ENCODE measurements around the gene DNMT3A.

- TF ChIP-seq POLR2AphosphoS5 (IDR thresholded peaks at IDR 0.05; ENCODE audit: low read depth, low read length), result no peak
- TF ChIP-seq POLR2A (IDR thresholded peaks at IDR 0.05; ENCODE audit: low read depth, low read length), result no peak
- TF ChIP-seq TAF1 (IDR thresholded peaks at IDR 0.05; ENCODE audit: low read depth, low read length), result no peak
- TF ChIP-seq SPI1 (IDR thresholded peaks at IDR 0.05; ENCODE audit: low read depth, low read length), result no peak
- no peak for TF ChIP-seq PAX5 (IDR thresholded peaks at IDR 0.05; ENCODE audit: insufficient read depth, low read length, severe bottlenecking)
Observed at GRCh38 chr2:25368660-25369059, 26.9 kb upstream of the DNMT3A start.

Measured in GM12891 (cell line).